Measurements from ENCODE around the gene CTSE.

DNA sequence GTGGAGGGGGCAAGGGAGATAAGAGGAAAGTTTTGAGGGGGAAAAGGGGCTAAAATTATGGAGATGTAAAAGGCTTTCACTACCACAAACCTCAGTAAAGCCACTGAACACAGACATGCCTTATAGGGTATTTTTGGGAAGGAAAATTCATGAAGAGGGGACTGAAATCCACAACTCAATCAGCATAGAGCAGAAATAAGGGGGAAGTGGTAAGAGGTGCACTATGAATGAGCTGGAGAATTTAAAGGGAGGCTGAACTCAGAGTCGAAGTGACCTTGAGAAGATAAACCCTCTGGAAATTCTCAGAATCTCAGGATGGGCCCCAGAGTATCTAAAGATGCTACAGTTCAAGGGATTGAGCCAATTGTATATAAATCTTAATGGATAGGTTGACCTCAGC is 44.6 kb upstream of the CTSE start:
- TF ChIP-seq MYNN (IDR thresholded peaks at IDR 0.05) (no peak), MYNN (CRISPR knock-in tag; IDR thresholded peaks at IDR 0.05) (no peak), SREBF2 (CRISPR knock-in tag; IDR thresholded peaks at IDR 0.05) (no peak)
